HFF-Myc (cell line): ENCODE measurements around the gene GALNT4.
A peak's percentile ranks its signal among the peaks of the same experiment; 100 is the strongest.

Source experiments
- DNase-seq: peaks from one replicate; pipeline ENCODE4 v3.0.0-alpha.2; 2011; ENCODE audit warnings: low read depth; ENCODE audit errors: extremely low read depth
- H3K4me3 ChIP-seq: replicated peaks from 2 replicates; pipeline ENCODE4 v1.5.1; 2011; ENCODE audit warnings: low read depth, mild to moderate bottlenecking, control low read depth, low read length
- TF ChIP-seq, protein P1 (sequence below): IDR thresholded peaks from 2 replicates; pipeline ENCODE4 v1.5.1; 2012; ENCODE audit warnings: mild to moderate bottlenecking, low read depth, low read length, control low read depth; ENCODE audit errors: missing control alignments

GALNT4 gene

GRCh38 chr12:89538897-89539296 is 14.3 kb upstream of the GALNT4 start:
- no peak for DNase-seq
- H3K4me3 ChIP-seq = no peak overlapping the region
- TF ChIP-seq, protein P1, sequence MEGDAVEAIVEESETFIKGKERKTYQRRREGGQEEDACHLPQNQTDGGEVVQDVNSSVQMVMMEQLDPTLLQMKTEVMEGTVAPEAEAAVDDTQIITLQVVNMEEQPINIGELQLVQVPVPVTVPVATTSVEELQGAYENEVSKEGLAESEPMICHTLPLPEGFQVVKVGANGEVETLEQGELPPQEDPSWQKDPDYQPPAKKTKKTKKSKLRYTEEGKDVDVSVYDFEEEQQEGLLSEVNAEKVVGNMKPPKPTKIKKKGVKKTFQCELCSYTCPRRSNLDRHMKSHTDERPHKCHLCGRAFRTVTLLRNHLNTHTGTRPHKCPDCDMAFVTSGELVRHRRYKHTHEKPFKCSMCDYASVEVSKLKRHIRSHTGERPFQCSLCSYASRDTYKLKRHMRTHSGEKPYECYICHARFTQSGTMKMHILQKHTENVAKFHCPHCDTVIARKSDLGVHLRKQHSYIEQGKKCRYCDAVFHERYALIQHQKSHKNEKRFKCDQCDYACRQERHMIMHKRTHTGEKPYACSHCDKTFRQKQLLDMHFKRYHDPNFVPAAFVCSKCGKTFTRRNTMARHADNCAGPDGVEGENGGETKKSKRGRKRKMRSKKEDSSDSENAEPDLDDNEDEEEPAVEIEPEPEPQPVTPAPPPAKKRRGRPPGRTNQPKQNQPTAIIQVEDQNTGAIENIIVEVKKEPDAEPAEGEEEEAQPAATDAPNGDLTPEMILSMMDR = no peak

- no peak for DNase-seq
- no peak overlapping the region for H3K4me3 ChIP-seq
- TF ChIP-seq, protein P1 = no peak
Measured at GRCh38 chr12:89537389-89537788, 12.8 kb upstream of the GALNT4 start.

DNA sequence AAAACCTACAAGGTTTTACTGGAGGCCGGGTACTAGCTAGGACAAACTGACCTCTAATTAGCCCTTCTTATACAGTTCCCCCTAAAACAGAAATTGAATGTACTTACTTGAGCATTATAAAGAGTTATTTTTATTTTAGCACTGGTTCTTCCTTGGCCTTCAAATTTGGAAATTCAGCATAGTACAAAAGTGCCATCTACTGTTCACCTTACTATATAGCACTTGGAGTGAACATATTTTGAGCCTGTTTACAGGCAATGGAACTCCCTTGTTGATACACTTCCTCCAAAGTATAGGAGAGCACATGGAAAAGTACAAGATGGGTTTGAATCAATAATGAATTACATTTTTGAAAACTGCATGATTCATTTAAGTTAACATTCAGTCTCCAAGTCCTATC is 5.1 kb upstream of the GALNT4 start:
- TF ChIP-seq, protein P1 = peak; percentile 55
- DNase-seq = no peak
- no peak overlapping the region for H3K4me3 ChIP-seq

DNA sequence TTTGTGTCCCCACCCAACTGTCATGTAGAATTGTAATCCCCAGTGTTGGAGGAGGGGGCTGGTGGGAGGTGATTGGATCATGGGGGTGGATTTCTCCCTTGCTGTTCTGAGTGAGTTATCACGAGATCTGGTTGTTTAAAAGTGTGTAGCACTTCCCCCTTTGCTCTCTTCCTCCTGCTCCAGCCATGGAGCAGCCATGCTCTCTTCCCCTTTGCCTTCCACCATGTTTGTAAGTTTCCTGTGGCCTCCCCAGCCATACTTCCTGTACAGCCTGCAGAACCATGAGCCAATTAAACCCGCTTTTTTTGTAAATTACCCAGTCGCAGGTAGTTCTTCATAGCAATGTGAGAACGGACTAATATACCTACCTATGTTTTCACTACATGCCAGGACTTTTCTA is 3.8 kb upstream of the GALNT4 start:
- no peak overlapping the region for H3K4me3 ChIP-seq
- DNase-seq = no peak
- TF ChIP-seq, protein P1 = no peak

GRCh38 chr12:89525824-89526770 is 1.5 kb upstream of the GALNT4 start, which contains the start of gene POC1B:
Gene POC1B (minus strand): TSS chr12:89526047. CDS start chr12:89525895, 152 bp downstream.
- peak; percentile 52 for DNase-seq
- H3K4me3 ChIP-seq = peak within 1 kb of the TSS; percentile 67
- TF ChIP-seq, protein P1 = no peak

GRCh38 chr12:89525305-89525823 is 768 bp upstream of the GALNT4 start:
- no peak for DNase-seq
- peak overlapping the region; percentile 67 for H3K4me3 ChIP-seq
- TF ChIP-seq, protein P1 = no peak
